ENCODE measurements around the gene MACO1.
"Not testable (repeated sequence)": the region's sequence is repeated elsewhere in the genome, so short reads cannot be mapped to it uniquely, and the experiment has no call there.

Gene MACO1

DNA sequence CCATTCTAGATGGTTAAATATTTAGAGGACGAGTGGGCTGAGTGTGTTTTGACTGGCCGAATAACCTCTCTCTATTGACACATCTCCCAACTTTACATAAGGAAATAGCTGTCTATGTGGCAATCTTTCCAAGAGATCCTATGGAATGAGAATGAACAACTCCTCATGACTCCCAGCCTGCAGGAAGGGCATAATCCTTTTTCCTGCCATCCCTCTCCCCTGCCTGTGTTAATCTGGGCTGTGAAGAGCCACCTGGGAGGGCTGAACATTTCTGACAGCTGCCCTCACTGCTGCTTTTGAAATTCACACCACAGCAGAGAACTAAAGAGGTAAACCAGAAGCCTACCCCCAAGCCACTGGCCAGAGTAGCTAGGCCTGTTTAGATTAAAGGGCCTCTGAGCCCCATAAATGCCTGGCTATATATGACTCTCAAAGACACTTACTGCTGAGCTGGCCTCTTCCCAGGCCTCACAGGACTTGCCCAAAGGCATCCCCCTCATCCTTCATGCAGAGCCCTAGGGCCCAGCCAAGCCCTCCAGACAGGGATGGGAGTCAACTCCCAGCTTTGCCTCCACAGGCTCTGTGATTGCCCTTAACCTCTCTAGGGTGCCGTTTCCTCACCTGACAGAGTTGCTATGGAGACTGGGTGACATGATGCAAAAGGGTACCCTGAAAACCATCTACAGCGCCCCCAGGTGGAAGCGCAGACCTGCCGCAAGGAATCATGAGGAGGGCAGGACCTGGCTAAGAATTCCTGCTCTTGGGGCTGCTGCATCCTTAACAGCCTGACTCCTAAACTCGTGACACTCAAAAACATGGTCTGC lies 70.8 kb downstream of the MACO1 start:
- Histone ChIP-seq H3K27ac (peak overlapping the region; percentile 1 to 76), H3K4me3 (no peak overlapping the region)
- no peak for DNase-seq (ENCODE audit: low spot score)
- TF ChIP-seq, protein P1, sequence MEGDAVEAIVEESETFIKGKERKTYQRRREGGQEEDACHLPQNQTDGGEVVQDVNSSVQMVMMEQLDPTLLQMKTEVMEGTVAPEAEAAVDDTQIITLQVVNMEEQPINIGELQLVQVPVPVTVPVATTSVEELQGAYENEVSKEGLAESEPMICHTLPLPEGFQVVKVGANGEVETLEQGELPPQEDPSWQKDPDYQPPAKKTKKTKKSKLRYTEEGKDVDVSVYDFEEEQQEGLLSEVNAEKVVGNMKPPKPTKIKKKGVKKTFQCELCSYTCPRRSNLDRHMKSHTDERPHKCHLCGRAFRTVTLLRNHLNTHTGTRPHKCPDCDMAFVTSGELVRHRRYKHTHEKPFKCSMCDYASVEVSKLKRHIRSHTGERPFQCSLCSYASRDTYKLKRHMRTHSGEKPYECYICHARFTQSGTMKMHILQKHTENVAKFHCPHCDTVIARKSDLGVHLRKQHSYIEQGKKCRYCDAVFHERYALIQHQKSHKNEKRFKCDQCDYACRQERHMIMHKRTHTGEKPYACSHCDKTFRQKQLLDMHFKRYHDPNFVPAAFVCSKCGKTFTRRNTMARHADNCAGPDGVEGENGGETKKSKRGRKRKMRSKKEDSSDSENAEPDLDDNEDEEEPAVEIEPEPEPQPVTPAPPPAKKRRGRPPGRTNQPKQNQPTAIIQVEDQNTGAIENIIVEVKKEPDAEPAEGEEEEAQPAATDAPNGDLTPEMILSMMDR (IDR thresholded peaks at IDR 0.05), result no peak

DNA sequence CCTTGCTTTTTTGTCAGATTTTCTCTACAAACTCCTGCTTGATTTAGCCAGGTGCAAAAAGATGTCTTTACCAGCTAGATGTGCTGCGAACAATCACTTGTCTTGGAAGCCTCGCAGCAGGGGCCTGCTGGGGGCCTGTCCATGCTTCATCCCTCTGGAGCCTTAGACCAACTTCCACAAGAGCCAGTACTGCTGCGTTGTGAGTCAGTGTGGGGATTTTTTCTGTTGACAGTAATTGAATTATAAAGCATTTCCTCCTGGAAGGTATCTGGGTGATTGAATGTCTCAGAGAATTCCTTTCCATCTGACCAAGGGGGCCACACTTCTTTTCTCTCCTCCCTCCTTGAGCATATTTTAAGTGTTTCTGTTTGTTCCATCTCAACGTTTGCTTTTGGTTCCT lies 72.3 kb downstream of the MACO1 start:
- Histone ChIP-seq H3K4me3 (no peak overlapping the region), H3K27ac (no peak overlapping the region)
- no peak for DNase-seq (ENCODE audit: low spot score)
- TF ChIP-seq, protein P1 (IDR thresholded peaks at IDR 0.05), result no peak

DNA sequence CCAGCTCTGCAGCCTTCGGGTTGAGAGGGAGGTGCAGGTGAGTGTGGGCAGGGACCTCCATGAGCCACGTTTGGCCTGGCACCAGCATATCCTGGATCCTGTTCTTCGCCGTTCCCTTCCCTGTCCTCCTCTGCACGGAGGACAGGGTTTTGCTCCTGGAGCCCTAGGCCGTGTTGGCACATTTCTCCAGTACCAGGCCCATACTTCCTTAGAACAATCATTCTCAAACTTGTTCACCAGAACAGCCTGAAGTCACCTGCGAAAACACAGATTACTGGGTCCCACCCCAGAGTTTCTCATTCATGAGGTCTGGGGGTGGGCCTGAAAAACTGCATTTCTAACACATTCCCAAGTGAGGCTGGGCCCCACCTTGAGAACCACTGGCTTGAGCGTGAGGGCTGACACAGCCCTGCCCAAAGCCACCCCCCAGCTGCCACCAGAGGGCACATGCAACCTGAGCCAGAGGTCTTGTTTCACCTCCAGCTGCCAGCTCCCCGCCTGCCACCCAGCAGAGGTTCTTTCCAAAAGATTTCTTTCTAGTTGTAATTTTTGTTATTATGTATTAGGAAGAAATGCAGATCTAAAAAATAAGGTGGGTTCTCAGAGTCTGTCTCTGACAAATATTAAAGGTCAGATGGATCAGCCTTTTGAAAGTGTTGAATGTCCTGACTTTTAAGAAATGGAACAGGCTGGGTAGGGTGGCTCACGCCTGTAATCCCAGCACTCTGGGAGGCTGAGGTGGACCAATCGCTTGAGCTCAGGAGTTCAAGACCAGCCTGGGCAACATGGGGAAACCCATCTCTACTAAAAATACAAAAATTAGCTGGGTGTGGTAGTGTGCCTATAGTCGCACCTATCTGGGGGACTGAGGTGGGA lies 73.1 kb downstream of the MACO1 start:
- no peak overlapping the region for H3K27ac ChIP-seq
- TF ChIP-seq, protein P1 (IDR thresholded peaks at IDR 0.05), result peak; percentile 26
- no peak overlapping the region for H3K4me3 ChIP-seq
- DNase-seq (ENCODE audit: low spot score), result no peak

DNA sequence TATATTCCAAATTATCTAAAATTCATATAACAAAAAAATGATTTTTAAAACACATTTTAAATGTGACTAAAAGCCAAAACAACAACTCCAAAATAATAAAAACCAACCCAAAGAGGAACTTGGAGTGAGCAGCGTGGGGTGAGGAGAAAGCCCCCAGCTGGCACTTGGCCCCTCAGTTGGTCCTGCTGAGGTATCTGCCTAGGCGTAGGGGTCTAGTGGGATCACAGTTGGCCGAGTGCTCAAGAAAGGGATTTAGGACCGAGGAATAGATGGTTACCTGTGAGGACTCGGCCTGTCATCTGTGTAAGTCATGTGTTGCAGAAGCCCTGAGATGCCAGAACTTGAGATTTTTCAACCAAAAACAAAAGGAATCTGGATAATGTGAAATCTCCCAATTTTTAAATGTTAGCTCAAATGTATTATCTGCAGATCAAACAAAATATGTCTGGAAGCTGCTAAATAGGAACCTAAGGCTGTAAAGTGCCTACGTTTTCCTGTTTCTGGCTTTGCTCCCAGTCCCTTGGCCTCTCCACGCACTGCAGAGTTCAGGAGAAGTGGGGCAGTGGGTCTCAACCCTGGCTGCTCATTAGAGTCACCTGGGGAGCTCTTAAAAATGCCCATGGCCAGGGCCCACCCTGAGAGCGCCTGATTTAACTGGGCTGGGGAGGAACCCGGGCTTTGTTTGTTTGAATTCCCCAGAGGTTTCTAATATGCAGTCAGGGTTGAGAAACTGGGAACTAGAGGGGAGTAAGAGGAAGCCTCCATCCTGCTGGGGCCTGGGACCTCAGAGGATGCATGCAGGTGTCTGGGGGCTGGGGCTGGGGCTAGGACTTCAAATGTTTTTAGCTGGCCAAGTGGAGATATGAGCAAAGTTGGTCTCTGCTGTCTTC lies 74.3 kb downstream of the MACO1 start:
- TF ChIP-seq, protein P1 (IDR thresholded peaks at IDR 0.05), result no peak
- Histone ChIP-seq H3K4me3 (no peak overlapping the region), H3K27ac (no peak overlapping the region)
- no peak for DNase-seq (ENCODE audit: low spot score)

DNA sequence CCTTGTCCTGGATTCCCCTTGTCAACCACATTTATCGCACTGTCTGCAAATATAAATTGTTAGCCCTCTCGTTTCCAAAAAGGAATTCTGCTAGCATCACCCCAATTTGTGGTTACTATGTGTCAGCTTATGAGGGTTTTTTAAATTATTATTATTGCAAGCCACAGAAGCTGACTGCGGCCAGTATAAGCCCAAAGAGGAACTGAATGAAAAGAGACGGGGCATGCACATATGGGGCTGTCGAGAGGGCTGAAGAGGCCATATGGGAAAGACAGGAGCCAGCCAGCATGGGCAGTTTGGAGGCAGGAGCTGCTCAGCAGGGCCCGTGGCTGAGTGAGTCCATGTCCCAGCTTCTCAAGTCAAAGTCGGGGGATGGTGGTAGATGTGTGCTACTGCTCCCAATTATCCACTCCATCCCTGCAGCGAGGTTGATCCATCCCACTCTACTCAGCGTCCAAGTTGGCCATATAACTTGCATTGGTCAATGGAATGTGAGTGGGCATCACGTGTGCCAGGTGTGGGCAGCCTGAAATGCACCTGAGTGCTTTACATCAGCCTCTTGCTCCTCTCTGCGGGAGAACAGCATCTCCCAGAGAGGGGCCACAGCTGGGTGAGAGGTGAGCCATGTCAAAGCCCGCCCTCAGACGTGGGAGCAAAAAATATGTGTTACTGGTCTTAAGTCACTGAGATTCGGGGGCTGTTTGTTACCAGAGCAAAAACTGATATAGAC lies 75.1 kb downstream of the MACO1 start:
- TF ChIP-seq, protein P1 (IDR thresholded peaks at IDR 0.05), result no peak
- DNase-seq (ENCODE audit: low spot score), result no peak
- H3K27ac ChIP-seq, result no peak overlapping the region
- H3K4me3 ChIP-seq, result no peak overlapping the region

DNA sequence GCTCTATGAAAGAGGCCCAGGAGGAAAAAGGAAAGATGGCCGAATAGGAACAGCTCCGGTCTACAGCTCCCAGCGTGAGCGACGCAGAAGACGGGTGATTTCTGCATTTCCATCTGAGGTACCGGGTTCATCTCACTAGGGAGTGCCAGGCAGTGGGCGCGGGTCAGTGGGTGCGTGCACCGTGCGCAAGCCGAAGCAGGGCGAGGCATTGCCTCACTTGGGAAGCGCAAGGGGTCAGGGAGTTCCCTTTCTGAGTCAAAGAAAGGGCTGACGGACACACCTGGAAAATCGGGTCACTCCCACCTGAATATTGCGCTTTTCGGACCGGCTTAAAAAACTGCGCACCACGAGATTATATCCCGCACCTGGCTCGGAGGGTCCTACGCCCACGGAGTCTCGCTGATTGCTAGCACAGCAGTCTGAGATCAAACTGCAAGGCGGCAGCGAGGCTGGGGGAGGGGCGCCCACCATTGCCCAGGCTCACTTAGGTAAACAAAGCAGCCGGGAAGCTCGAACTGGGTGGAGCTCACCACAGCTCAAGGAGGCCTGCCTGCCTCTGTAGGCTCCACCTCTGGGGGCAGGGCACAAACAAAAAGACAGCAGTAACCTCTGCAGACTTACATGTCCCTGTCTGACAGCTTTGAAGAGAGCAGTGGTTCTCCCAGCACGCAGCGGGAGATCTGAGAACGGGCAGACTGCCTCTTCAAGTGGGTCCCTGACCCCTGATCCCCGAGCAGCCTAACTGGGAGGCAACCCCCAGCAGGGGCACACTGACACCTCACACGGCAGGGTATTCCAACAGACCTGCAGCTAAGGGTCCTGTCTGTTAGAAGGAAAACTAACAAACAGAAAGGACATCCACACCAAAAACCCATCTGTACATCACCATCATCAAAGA lies 76.1 kb downstream of the MACO1 start:
- H3K4me3 ChIP-seq; H3K27ac ChIP-seq; DNase-seq (ENCODE audit: low spot score): not testable (repeated sequence)
